ENCODE data around the gene MYO15B.

Gene MYO15B

DNA sequence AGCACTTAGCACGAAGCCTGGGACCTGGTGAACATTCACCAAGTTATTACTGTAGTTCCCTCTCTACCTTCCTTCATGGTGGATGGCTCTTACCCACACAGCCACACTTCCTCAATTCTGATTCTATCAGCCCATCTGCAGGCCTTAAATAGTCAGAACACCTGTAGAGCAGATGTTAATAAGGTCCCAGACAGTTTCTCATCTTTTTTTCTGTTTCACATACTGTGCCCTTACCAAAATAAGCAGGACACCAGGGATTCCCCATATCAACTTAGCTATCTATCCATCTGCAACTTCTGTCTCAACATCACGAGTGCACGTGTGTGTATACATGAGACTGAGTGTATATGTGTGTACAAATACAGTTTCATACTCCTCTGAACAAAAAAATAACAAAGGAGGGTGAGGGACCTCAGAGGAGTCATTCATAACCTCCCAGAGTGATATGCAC, 76.5 kb downstream of the MYO15B start:
- no peaks in the 10 kb centered on the region for H3K27me3 ChIP-seq (ENCODE audit: insufficient read depth, low read length, poor library complexity, severe bottlenecking)
- no peaks in the 10 kb centered on the region for H3K9me2 ChIP-seq (replicated peaks; ENCODE audit: low read depth, low read length)
- peaks cover 26% of the 10 kb centered on the region for H3K4me1 ChIP-seq (ENCODE audit: insufficient read depth, low read length, poor library complexity, severe bottlenecking)
- peaks cover 33% of the 10 kb centered on the region for H3K79me2 ChIP-seq (ENCODE audit: insufficient read depth, low read length)
- no peak overlapping the region for H3K9ac ChIP-seq (ENCODE audit: low read depth, low read length, poor library complexity, severe bottlenecking)
- H2AFZ ChIP-seq (ENCODE audit: low read length): no peak overlapping the region
- no peaks in the 10 kb centered on the region for H3K9me3 ChIP-seq (ENCODE audit: insufficient read depth, low read depth, low read length)
- H3K4me2 ChIP-seq (ENCODE audit: low read depth, low read length, poor library complexity, severe bottlenecking): no peak overlapping the region
- peaks cover 14% of the 10 kb centered on the region for H4K20me1 ChIP-seq (ENCODE audit: insufficient read depth, low read length, poor library complexity, severe bottlenecking)
- no peak for TF ChIP-seq CTCF (conservative IDR thresholded peaks at IDR 0.05; ENCODE audit: low read length)
- no peak for TF ChIP-seq EZH2phosphoT487 (IDR thresholded peaks at IDR 0.05; ENCODE audit: borderline replicate concordance)
- no peaks in the 10 kb centered on the region for H3K36me3 ChIP-seq (ENCODE audit: insufficient read depth, low read length)
- no peak overlapping the region for H3K4me3 ChIP-seq (ENCODE audit: low read length, poor library complexity, severe bottlenecking)
- no peaks in the 10 kb centered on the region for H3F3A ChIP-seq (ENCODE audit: low read depth)

- H3K4me1 ChIP-seq (ENCODE audit: insufficient read depth, low read length, poor library complexity, severe bottlenecking): peaks cover 34% of the 10 kb centered on the region
- peaks cover 10% of the 10 kb centered on the region; the same call in 1 of the 2 replicates for H3K36me3 ChIP-seq (ENCODE audit: insufficient read depth, low read length)
- peaks cover 52% of the 10 kb centered on the region for H3K79me2 ChIP-seq (ENCODE audit: insufficient read depth, low read length)
Measured at GRCh38 chr17:75665981-75666380, 78.4 kb downstream of the MYO15B start.

GRCh38 chr17:75666959-75667790, 79.6 kb downstream of the MYO15B start, which contains the start of the genes RECQL5 and SAP30BP:
Gene RECQL5, minus strand, starts transcription at chr17:75667154. Its CDS starts 597 bp downstream, at chr17:75666557.
Gene SAP30BP, plus strand, starts transcription at chr17:75667338. Its CDS starts 35 bp downstream, at chr17:75667373.
- H4K20me1 ChIP-seq (ENCODE audit: insufficient read depth, low read length, poor library complexity, severe bottlenecking): peaks cover 14% of the 10 kb centered on the region
- peak within 1 kb of the TSS; percentile 92 for H3K4me3 ChIP-seq (ENCODE audit: low read length, poor library complexity, severe bottlenecking)
- TF ChIP-seq CTCF (conservative IDR thresholded peaks at IDR 0.05; ENCODE audit: low read length) (no peak), EZH2phosphoT487 (IDR thresholded peaks at IDR 0.05; ENCODE audit: borderline replicate concordance) (no peak)
- H3K4me2 ChIP-seq (ENCODE audit: low read depth, low read length, poor library complexity, severe bottlenecking): peak within 1 kb of the TSS; percentile 99
- H3K9ac ChIP-seq (ENCODE audit: low read depth, low read length, poor library complexity, severe bottlenecking): peak within 1 kb of the TSS; percentile 86
- peaks cover 64% of the 10 kb centered on the region for H3K79me2 ChIP-seq (ENCODE audit: insufficient read depth, low read length)
- H3K9me2 ChIP-seq (replicated peaks; ENCODE audit: low read depth, low read length): no peaks in the 10 kb centered on the region
- no peaks in the 10 kb centered on the region for H3K9me3 ChIP-seq (ENCODE audit: insufficient read depth, low read depth, low read length)
- H3K4me1 ChIP-seq (ENCODE audit: insufficient read depth, low read length, poor library complexity, severe bottlenecking): peaks cover 35% of the 10 kb centered on the region
- peak within 1 kb of the TSS; percentile 69 for H2AFZ ChIP-seq (ENCODE audit: low read length)
- H3K36me3 ChIP-seq (ENCODE audit: insufficient read depth, low read length): peaks cover 20% of the 10 kb centered on the region; the same call in 1 of the 2 replicates
- H3K27me3 ChIP-seq (ENCODE audit: insufficient read depth, low read length, poor library complexity, severe bottlenecking): no peaks in the 10 kb centered on the region
- H3F3A ChIP-seq (ENCODE audit: low read depth): no peaks in the 10 kb centered on the region

More at GRCh38 chr17:75665981-75666380, 78.4 kb downstream of the MYO15B start:
- Histone ChIP-seq H3F3A (ENCODE audit: low read depth) (no peaks in the 10 kb centered on the region), H3K9me2 (replicated peaks; ENCODE audit: low read depth, low read length) (no peaks in the 10 kb centered on the region), H3K9me3 (ENCODE audit: insufficient read depth, low read depth, low read length) (no peaks in the 10 kb centered on the region), H2AFZ (ENCODE audit: low read length) (no peak overlapping the region), H4K20me1 (ENCODE audit: insufficient read depth, low read length, poor library complexity, severe bottlenecking) (peaks cover 14% of the 10 kb centered on the region), H3K4me3 (ENCODE audit: low read length, poor library complexity, severe bottlenecking) (peak overlapping the region; percentile 92), H3K27me3 (ENCODE audit: insufficient read depth, low read length, poor library complexity, severe bottlenecking) (no peaks in the 10 kb centered on the region), H3K9ac (ENCODE audit: low read depth, low read length, poor library complexity, severe bottlenecking) (peak overlapping the region; percentile 86), H3K4me2 (ENCODE audit: low read depth, low read length, poor library complexity, severe bottlenecking) (peak overlapping the region; percentile 78)
- TF ChIP-seq EZH2phosphoT487 (IDR thresholded peaks at IDR 0.05; ENCODE audit: borderline replicate concordance) (no peak), CTCF (conservative IDR thresholded peaks at IDR 0.05; ENCODE audit: low read length) (no peak)
